ENCODE measurements around the gene ZFYVE27. TPM values are rescaled to one million over a fixed set of nuclear protein-coding genes. Genes with fewer than 3 reads are reported as not detected.

Gene ZFYVE27
- polyA plus RNA-seq, 6 donors from 2014 or later, result 34.0 to 51.3 (median 38.0) TPM

DNA sequence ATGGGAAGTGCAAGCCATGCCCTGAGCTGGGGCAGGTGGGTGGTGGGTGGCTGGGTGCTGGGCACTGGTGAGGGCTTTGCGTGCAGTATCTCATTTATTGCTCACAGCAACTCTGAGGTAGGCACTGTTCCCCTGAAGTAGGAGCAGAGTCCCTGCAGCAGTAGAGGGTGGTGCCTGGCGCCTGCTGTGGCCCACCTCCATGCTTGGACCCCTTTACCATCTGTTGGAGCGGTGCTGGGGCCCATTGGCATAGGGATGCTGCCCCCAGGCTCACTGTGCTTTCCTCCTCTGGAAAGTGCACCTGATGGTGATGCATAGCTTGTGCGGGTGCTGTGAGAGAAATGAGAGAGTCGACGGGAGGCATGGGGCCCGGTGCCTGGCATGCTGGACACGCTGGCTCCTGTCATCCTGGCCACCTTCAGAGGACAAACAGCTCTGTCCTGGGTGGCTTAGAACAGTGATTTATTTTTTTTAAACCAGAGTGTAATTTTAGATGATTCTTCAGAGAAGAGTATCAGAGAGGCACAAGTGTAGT lies 24.5 kb downstream of the ZFYVE27 start:
- H3K27me3 Mint-ChIP-seq, result no peaks in the 10 kb centered on the region
- peak overlapping the region in 1 of 6 donors; percentile 36 for H3K27ac Mint-ChIP-seq
- peaks cover 9 to 22% (median 21%) of the 10 kb centered on the region in 3 donors for H3K4me1 Mint-ChIP-seq
- DNase-seq (no peak), ATAC-seq (ENCODE audit: low read depth in 2 of 2) (no peak)
- H3K9me3 Mint-ChIP-seq, result no peaks in the 10 kb centered on the region
- H3K4me3 Mint-ChIP-seq, result no peak overlapping the region
- H3K36me3 Mint-ChIP-seq, result peaks cover 6 to 19% of the 10 kb centered on the region in 2 donors

GRCh38 chr10:97762056-97762455 lies 25.1 kb downstream of the ZFYVE27 start:
- no peak for ATAC-seq (ENCODE audit: low read depth in 2 of 2)
- H3K4me3 Mint-ChIP-seq, result no peak overlapping the region
- H3K9me3 Mint-ChIP-seq, result no peaks in the 10 kb centered on the region
- H3K27me3 Mint-ChIP-seq, result no peaks in the 10 kb centered on the region
- H3K36me3 Mint-ChIP-seq, result peaks cover 6 to 18% of the 10 kb centered on the region in 2 donors
- no peak overlapping the region for H3K27ac Mint-ChIP-seq
- peaks cover 9 to 22% (median 21%) of the 10 kb centered on the region in 3 donors for H3K4me1 Mint-ChIP-seq
- no peak for DNase-seq

DNA sequence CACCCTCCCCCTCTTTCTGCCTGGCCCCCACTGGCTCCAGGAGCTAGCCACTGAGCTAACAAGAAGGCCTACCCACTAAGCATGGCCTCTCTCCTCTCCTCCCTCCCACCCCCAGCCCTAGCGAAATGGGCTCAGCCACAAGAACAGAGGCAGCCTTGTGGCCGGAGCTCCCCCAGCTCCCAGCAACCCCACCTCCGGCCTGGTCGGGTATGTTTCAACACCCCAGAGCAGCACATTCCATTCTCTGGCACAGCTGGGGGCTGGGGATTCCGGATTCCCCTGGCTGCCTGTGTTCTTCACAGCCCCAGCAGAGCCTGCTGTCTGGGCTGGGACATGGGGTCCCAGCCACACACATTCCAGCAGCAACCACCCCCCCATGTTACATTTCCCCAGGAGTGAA lies 25.9 kb downstream of the ZFYVE27 start:
- Mint-ChIP-seq H3K27me3 (peaks cover 0 to 1% (median 0%) of the 10 kb centered on the region in 3 donors), H3K4me1 (peaks cover 11 to 21% (median 17%) of the 10 kb centered on the region in 3 donors), H3K36me3 (peaks cover 6 to 16% of the 10 kb centered on the region in 2 donors), H3K4me3 (no peak overlapping the region), H3K9me3 (no peaks in the 10 kb centered on the region), H3K27ac (peak overlapping the region in 1 of 6 donors; percentile 36)
- DNase-seq (no peak), ATAC-seq (ENCODE audit: low read depth in 2 of 2) (no peak)

DNA sequence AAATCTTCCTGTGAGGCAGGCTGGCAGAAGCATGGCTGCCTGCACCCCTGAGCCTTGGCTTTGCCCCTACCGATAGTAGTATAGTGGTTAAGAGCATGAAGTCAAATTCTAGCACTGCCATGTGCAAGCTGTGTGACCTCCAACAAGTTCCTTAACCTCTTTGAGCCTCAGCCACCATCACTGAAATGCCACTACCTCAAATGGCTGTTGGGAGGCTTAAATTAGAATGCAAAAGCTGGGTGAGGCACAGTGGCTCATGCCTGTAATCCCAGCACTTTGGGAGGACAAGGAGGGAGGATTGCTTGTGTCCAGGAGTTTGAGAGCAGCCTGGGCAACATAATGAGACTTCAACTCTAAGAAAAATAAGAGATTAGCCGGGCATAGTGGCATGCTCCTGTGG lies 26.5 kb downstream of the ZFYVE27 start:
- Mint-ChIP-seq H3K27ac (peak overlapping the region in 2 of 6 donors; percentile 29 to 59), H3K4me1 (peaks cover 16 to 21% (median 17%) of the 10 kb centered on the region in 3 donors), H3K9me3 (no peaks in the 10 kb centered on the region), H3K36me3 (peaks cover 6 to 21% of the 10 kb centered on the region in 2 donors), H3K27me3 (peaks cover 0 to 7% (median 0%) of the 10 kb centered on the region in 3 donors), H3K4me3 (peak overlapping the region in 1 of 8 donors; percentile 70)
- ATAC-seq (ENCODE audit: low read depth in 2 of 2) (no peak), DNase-seq (no peak)

GRCh38 chr10:97763947-97764346 lies 27.0 kb downstream of the ZFYVE27 start:
- Mint-ChIP-seq H3K4me1 (peaks cover 16 to 21% (median 17%) of the 10 kb centered on the region in 3 donors), H3K27ac (peak overlapping the region in 2 of 6 donors; percentile 49 to 86), H3K9me3 (no peaks in the 10 kb centered on the region), H3K4me3 (peak overlapping the region in 1 of 8 donors; percentile 58), H3K27me3 (peaks cover under 1 to 12% (median 2%) of the 10 kb centered on the region in 3 donors), H3K36me3 (peaks cover 6 to 21% of the 10 kb centered on the region in 2 donors)
- ATAC-seq (ENCODE audit: low read depth in 2 of 2) (no peak), DNase-seq (no peak)

- Mint-ChIP-seq H3K9me3 (no peaks in the 10 kb centered on the region), H3K36me3 (peaks cover 6 to 21% of the 10 kb centered on the region in 2 donors), H3K4me1 (peaks cover 16 to 21% (median 17%) of the 10 kb centered on the region in 3 donors), H3K4me3 (peak overlapping the region in 3 of 8 donors; percentile 43 to 58 (median 52)), H3K27ac (peak overlapping the region in 3 of 6 donors; percentile 49 to 93 (median 86)), H3K27me3 (peaks cover 4 to 18% (median 6%) of the 10 kb centered on the region in 3 donors)
- DNase-seq, result peak; percentile 6
- peak; percentile 60 to 64 for ATAC-seq (ENCODE audit: low read depth in 2 of 2)
Measured at GRCh38 chr10:97764519-97764931, 27.6 kb downstream of the ZFYVE27 start.

GRCh38 chr10:97765201-97765600 lies 28.3 kb downstream of the ZFYVE27 start:
- H3K27ac Mint-ChIP-seq, result no peak overlapping the region
- H3K27me3 Mint-ChIP-seq, result peaks cover 8 to 25% (median 13%) of the 10 kb centered on the region in 3 donors
- peaks cover 6 to 21% of the 10 kb centered on the region in 2 donors for H3K36me3 Mint-ChIP-seq
- no peak overlapping the region for H3K4me3 Mint-ChIP-seq
- H3K9me3 Mint-ChIP-seq, result no peaks in the 10 kb centered on the region
- ATAC-seq (ENCODE audit: low read depth in 2 of 2) (no peak), DNase-seq (no peak)
- H3K4me1 Mint-ChIP-seq, result peaks cover 16 to 23% (median 19%) of the 10 kb centered on the region in 3 donors

- no peak overlapping the region for H3K27ac Mint-ChIP-seq
- no peak overlapping the region for H3K4me3 Mint-ChIP-seq
- no peaks in the 10 kb centered on the region for H3K9me3 Mint-ChIP-seq
- no peak for DNase-seq
- H3K4me1 Mint-ChIP-seq, result peaks cover 24 to 33% (median 30%) of the 10 kb centered on the region in 3 donors
- H3K27me3 Mint-ChIP-seq, result peaks cover 13 to 36% (median 23%) of the 10 kb centered on the region in 3 donors
- no peak for ATAC-seq (ENCODE audit: low read depth in 2 of 2)
- H3K36me3 Mint-ChIP-seq, result peaks cover 6 to 16% of the 10 kb centered on the region in 2 donors
Measured at GRCh38 chr10:97766106-97766810, 29.3 kb downstream of the ZFYVE27 start.

GRCh38 chr10:97766996-97767924 lies 30.3 kb downstream of the ZFYVE27 start:
- ATAC-seq (ENCODE audit: low read depth in 2 of 2) (no peak), DNase-seq (no peak)
- Mint-ChIP-seq H3K27ac (peak overlapping the region in 1 of 6 donors; percentile 16), H3K9me3 (no peaks in the 10 kb centered on the region), H3K36me3 (peaks cover 0 to 10% of the 10 kb centered on the region in 2 donors), H3K4me1 (peaks cover 28 to 36% (median 35%) of the 10 kb centered on the region in 3 donors), H3K4me3 (no peak overlapping the region), H3K27me3 (peaks cover 17 to 42% (median 30%) of the 10 kb centered on the region in 3 donors)

DNA sequence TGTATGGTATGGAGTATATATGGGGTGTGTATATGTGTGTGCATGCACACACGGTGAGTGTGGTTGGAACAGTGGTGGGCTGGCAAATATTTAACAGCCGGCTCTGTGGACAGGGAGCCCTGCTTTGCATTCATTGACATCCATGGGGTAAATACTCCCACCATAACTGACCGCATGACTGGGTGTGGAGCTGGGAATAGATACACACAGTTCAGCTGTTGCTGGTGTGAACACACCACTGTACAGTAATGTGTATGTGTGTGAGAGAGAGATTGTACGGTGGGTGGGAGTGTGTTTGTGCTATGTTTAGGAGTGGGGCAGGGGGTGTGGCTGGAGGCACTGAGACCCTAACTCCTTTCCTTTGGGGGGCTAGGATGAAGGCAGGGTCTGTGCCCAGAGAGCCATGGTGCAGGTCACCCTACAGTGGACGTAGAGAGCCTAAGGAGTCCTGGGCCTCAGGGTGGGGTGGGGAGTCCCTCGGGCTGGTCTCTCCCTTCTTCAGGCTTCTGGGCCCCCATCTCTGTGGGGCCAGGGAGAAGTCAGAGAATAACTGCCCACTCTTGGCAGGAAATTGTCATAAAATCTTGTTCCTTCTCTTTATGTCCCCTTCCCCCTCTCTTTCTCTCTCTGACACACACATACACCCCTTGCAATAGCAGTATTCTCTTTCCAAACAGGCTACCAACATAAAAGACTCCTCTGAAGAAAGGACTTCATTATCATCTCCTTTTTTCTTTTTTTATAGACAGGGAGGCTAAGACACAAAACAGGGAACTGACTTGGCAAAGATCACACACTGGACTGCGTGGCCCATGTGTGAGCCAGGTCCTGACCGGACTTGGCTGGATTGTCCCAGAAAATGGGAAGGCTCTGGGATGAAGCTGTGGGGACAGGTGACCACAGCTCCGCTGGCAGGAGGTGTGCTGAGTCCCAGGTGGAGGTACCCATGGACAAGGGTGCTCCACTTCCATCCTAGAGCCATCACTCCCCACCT lies 31.7 kb downstream of the ZFYVE27 start:
- Mint-ChIP-seq H3K4me1 (peaks cover 29 to 38% (median 32%) of the 10 kb centered on the region in 3 donors), H3K27ac (peak overlapping the region in 1 of 6 donors; percentile 70), H3K27me3 (peaks cover 26 to 56% (median 43%) of the 10 kb centered on the region in 3 donors), H3K4me3 (no peak overlapping the region), H3K9me3 (no peaks in the 10 kb centered on the region), H3K36me3 (peaks cover 0 to 10% of the 10 kb centered on the region in 2 donors)
- DNase-seq, result no peak
- no peak for ATAC-seq (ENCODE audit: low read depth in 2 of 2)

- Mint-ChIP-seq H3K27ac (no peak overlapping the region), H3K36me3 (peaks cover 0 to 10% of the 10 kb centered on the region in 2 donors), H3K4me1 (peaks cover 19 to 26% (median 20%) of the 10 kb centered on the region in 3 donors), H3K27me3 (peaks cover 26 to 60% (median 46%) of the 10 kb centered on the region in 3 donors), H3K4me3 (peak overlapping the region in 4 of 8 donors; percentile 24 to 86 (median 54)), H3K9me3 (no peaks in the 10 kb centered on the region)
- no peak for DNase-seq
- no peak for ATAC-seq (ENCODE audit: low read depth in 2 of 2)
Measured at GRCh38 chr10:97770255-97770654, 33.3 kb downstream of the ZFYVE27 start.

All from naive B cell (primary cell).